ENCODE measurements around the gene DUOXA1. TPM values are rescaled to one million over a fixed set of nuclear protein-coding genes. Genes with fewer than 3 reads are reported as not detected.

The DUOXA1 gene
- polyA plus RNA-seq, 1 of the 3 experiments (the other 2 are of a cell fraction), result 0.02 TPM

GRCh38 chr15:45156744-45157455, 27.2 kb upstream of the DUOXA1 start:
- no peak overlapping the region for H3K4me3 ChIP-seq (ENCODE audit: low read depth in 2 of 2, low read length in 1 of 2)
- no peak overlapping the region for H3K4me2 ChIP-seq
- H3K36me3 ChIP-seq (replicated peaks in 1 of 2; ENCODE audit: control insufficient read depth in 1 of 2, insufficient read depth in 2 of 2, low read length in 1 of 2), result no peaks in the 10 kb centered on the region
- DNase-seq, result no peak
- no peak overlapping the region for H3K9ac ChIP-seq
- no peaks in the 10 kb centered on the region for H3K79me2 ChIP-seq (ENCODE audit: insufficient read depth)
- no peaks in the 10 kb centered on the region for H3F3A ChIP-seq (replicated peaks; ENCODE audit: insufficient read depth)
- 71% methylated on average over 5 of the region's 7 CpGs for WGBS (ENCODE audit: low lambda C conversion rate)
- no peaks in the 10 kb centered on the region for H3K27me3 ChIP-seq (ENCODE audit: insufficient read depth)
- no peak overlapping the region for H2AFZ ChIP-seq (ENCODE audit: low read depth)
- ChIA-PET POLR2A (interaction anchor here (1.4 kb wide), 1 partner anchor 11 kb away, joined by 3 read pairs; no protein-coding TSS in a partner anchor), CTCF (interaction anchor here (0.7 to 10.7 kb wide), 4 partner anchors 10 to 301 kb away, joined by 3 to 226 read pairs (median 9); no protein-coding TSS in a partner anchor)
- no peaks in the 10 kb centered on the region for H3K9me3 ChIP-seq
- H3K4me1 ChIP-seq (ENCODE audit: control insufficient read depth in 1 of 2, insufficient read depth in 2 of 2, low read depth in 1 of 2, low read length in 1 of 2), result peaks cover 0 to 2% of the 10 kb centered on the region in 2 experiments; a peak in 1 of 4 replicates
- TF ChIP-seq SIN3A (IDR thresholded peaks at IDR 0.05; ENCODE audit: borderline replicate concordance, low read depth, low read length), result no peak
- TF ChIP-seq RXRA (IDR thresholded peaks at IDR 0.05; ENCODE audit: borderline replicate concordance, low read depth), result no peak
- TF ChIP-seq TEAD4 (IDR thresholded peaks at IDR 0.05; ENCODE audit: borderline replicate concordance, insufficient read depth), result no peak
- TF ChIP-seq YY1 (IDR thresholded peaks at IDR 0.05; ENCODE audit: low read depth), result no peak
- TF ChIP-seq NFIC (IDR thresholded peaks at IDR 0.05; ENCODE audit: borderline replicate concordance), result no peak
- no peak for TF ChIP-seq GATA2 (CRISPR knock-in tag; IDR thresholded peaks at IDR 0.05)
- TF ChIP-seq EP300 (IDR thresholded peaks at IDR 0.05; ENCODE audit: borderline replicate concordance in 1 of 2, low read depth in 1 of 2, low read length in 1 of 2), result no peak
- no peaks in the 10 kb centered on the region for H4K20me1 ChIP-seq (ENCODE audit: insufficient read depth)
- H3K9me2 ChIP-seq, result no peaks in the 10 kb centered on the region
- H3K27ac ChIP-seq (ENCODE audit: low read depth in 2 of 2, low read length in 1 of 2), result no peak overlapping the region

DNA sequence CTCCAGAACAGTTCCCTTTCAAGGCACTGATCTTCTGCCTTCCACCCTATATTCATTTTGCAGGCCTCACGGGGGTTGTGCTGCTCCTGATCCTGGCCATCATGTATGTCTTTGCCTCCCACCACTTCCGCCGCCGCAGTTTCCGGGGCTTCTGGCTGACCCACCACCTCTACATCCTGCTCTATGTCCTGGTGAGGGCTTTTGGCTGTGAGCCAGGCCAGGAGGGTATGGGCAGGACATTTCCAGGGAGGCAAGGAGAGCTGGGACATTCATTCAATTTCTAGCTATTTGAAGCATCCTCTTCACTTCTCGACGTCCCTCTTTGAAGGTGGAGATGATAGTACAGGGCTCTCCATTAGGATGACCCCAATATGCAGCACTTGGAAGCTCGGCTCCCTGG, 26.1 kb upstream of the DUOXA1 start:
- Histone ChIP-seq H3K9me2 (no peaks in the 10 kb centered on the region), H3F3A (replicated peaks; ENCODE audit: insufficient read depth) (no peaks in the 10 kb centered on the region), H4K20me1 (ENCODE audit: insufficient read depth) (no peaks in the 10 kb centered on the region), H2AFZ (ENCODE audit: low read depth) (no peak overlapping the region), H3K4me2 (no peak overlapping the region), H3K36me3 (replicated peaks in 1 of 2; ENCODE audit: control insufficient read depth in 1 of 2, insufficient read depth in 2 of 2, low read length in 1 of 2) (peaks cover 0 to 3% of the 10 kb centered on the region in 2 experiments), H3K79me2 (ENCODE audit: insufficient read depth) (no peaks in the 10 kb centered on the region), H3K9me3 (no peaks in the 10 kb centered on the region), H3K4me3 (ENCODE audit: low read depth in 2 of 2, low read length in 1 of 2) (no peak overlapping the region), H3K27me3 (ENCODE audit: insufficient read depth) (no peaks in the 10 kb centered on the region), H3K9ac (no peak overlapping the region), H3K27ac (ENCODE audit: low read depth in 2 of 2, low read length in 1 of 2) (no peak overlapping the region), H3K4me1 (ENCODE audit: control insufficient read depth in 1 of 2, insufficient read depth in 2 of 2, low read depth in 1 of 2, low read length in 1 of 2) (peaks cover 0 to 2% of the 10 kb centered on the region in 2 experiments; a peak in 1 of 4 replicates)
- WGBS (ENCODE audit: low lambda C conversion rate), result 87% methylated on average over 8 of the region's 8 CpGs
- ChIA-PET POLR2A (no interaction called here), CTCF (interaction anchor here (1.1 to 10.7 kb wide), 5 partner anchors 12 to 302 kb away, joined by 5 to 226 read pairs (median 7); no protein-coding TSS in a partner anchor)
- DNase-seq, result no peak
- no peak for TF ChIP-seq SMC3 (IDR thresholded peaks at IDR 0.05; ENCODE audit: low read depth, low read length)
- TF ChIP-seq ZBTB33 (IDR thresholded peaks at IDR 0.05; ENCODE audit: borderline replicate concordance, low read depth), result no peak
- TF ChIP-seq POLR2AphosphoS5 (IDR thresholded peaks at IDR 0.05; ENCODE audit: low read depth, low read length), result no peak
- TF ChIP-seq TCF12 (IDR thresholded peaks at IDR 0.05), result no peak
- TF ChIP-seq TAF1 (IDR thresholded peaks at IDR 0.05; ENCODE audit: borderline replicate concordance, low read depth, low read length), result no peak
- no peak for TF ChIP-seq ELF1 (IDR thresholded peaks at IDR 0.05)
- TF ChIP-seq EP300 (IDR thresholded peaks at IDR 0.05; ENCODE audit: borderline replicate concordance in 1 of 2, low read depth in 1 of 2, low read length in 1 of 2), result no peak
- TF ChIP-seq, protein P1, sequence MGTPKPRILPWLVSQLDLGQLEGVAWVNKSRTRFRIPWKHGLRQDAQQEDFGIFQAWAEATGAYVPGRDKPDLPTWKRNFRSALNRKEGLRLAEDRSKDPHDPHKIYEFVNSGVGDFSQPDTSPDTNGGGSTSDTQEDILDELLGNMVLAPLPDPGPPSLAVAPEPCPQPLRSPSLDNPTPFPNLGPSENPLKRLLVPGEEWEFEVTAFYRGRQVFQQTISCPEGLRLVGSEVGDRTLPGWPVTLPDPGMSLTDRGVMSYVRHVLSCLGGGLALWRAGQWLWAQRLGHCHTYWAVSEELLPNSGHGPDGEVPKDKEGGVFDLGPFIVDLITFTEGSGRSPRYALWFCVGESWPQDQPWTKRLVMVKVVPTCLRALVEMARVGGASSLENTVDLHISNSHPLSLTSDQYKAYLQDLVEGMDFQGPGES (IDR thresholded peaks at IDR 0.05; ENCODE audit: low read depth, low read length), result no peak
- TF ChIP-seq FOXJ3 (CRISPR knock-in tag; IDR thresholded peaks at IDR 0.05), result no peak
- TF ChIP-seq MEF2A (IDR thresholded peaks at IDR 0.05; ENCODE audit: borderline replicate concordance, low read depth), result no peak
- no peak for TF ChIP-seq JUND (IDR thresholded peaks at IDR 0.05)
